ENCODE data around the gene TUBG1. TPM values are rescaled to one million over a fixed set of nuclear protein-coding genes. Genes with fewer than 3 reads are reported as not detected.
A peak's percentile ranks its signal among the peaks of the same experiment; 100 is the strongest.

The TUBG1 gene
- total RNA-seq, 1 experiment from 2014 or later: 139 TPM

DNA sequence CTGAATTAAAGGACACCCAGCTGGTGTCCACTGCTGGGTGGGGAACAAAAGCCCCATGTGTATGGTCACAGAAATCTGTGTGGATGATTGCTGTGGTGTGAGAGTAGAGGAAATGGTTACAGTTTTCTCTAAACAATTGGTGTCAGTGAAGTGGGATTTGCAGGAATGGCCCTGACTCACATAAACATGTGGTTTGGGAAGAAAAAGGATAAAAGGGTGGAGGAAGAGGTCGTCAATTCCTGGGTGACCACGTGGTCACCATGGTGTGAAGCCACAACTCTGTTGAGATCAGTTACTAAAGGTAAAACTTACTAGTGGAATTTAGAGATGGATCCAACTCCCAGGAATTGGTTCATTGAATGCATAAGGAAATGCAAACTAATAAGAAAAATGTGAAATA, 46.0 kb downstream of the TUBG1 start:
- ATAC-seq (no peak), DNase-seq (ENCODE audit: low read depth, low spot score) (no peak)
- H2AFZ ChIP-seq (ENCODE audit: low read depth, low read length, poor library complexity, severe bottlenecking): peak overlapping the region; percentile 46
- peak overlapping the region; percentile 36 for H3K4me2 ChIP-seq (ENCODE audit: low read length)
- H3K27ac ChIP-seq (ENCODE audit: low read depth, low read length): no peak overlapping the region
- no peak overlapping the region for H3K9ac ChIP-seq (ENCODE audit: low read length)
- RAD21 ChIA-PET (ENCODE audit: low non-redundant PET in 1 of 2, low total read pairs in 2 of 2, uncharacterized antibody in 2 of 2, unreplicated experiment in 2 of 2): no interaction called here
- no TSS peak for BruUV-seq (replicated peaks)
- H3K9me3 ChIP-seq (ENCODE audit: control insufficient read depth in 1 of 2, insufficient read depth in 1 of 2, low read depth in 1 of 2, low read length in 2 of 2): no peaks in the 10 kb centered on the region; a peak in 1 of 4 replicates
- no peak overlapping the region for H3K4me3 ChIP-seq (replicated peaks in 1 of 2; ENCODE audit: low read depth in 1 of 2, low read length in 2 of 2)
- TF ChIP-seq POLR2A (IDR thresholded peaks at IDR 0.05; ENCODE audit: borderline replicate concordance, extremely low read depth, insufficient read depth, insufficient read length): no peak
- TF ChIP-seq, protein P1, sequence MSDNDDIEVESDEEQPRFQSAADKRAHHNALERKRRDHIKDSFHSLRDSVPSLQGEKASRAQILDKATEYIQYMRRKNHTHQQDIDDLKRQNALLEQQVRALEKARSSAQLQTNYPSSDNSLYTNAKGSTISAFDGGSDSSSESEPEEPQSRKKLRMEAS (IDR thresholded peaks at IDR 0.05): peak; percentile 47; the same call in 1 of the 2 replicates
- no peaks in the 10 kb centered on the region for H3K36me3 ChIP-seq (ENCODE audit: control insufficient read depth in 1 of 2, insufficient read depth in 2 of 2, low read length in 2 of 2)
- intact Hi-C loops (cut with micrococcal nuclease): loop anchor here (5.0 kb wide), 1 partner anchor 33 kb away; no protein-coding TSS in a partner anchor
- POLR2A ChIA-PET: no interaction called here
- no peaks in the 10 kb centered on the region for H3K9me2 ChIP-seq (ENCODE audit: insufficient read depth)
- no peaks in the 10 kb centered on the region for H3K79me2 ChIP-seq (ENCODE audit: insufficient read depth, low read length)
- H4K20me1 ChIP-seq (ENCODE audit: insufficient read depth): no peaks in the 10 kb centered on the region
- H3K27me3 ChIP-seq (ENCODE audit: insufficient read depth, low read length): no peaks in the 10 kb centered on the region
- CTCF ChIA-PET: no interaction called here
- peaks cover 7 to 31% of the 10 kb centered on the region in 2 experiments for H3K4me1 ChIP-seq (ENCODE audit: control insufficient read depth in 1 of 2, insufficient read depth in 2 of 2, low read length in 2 of 2)

DNA sequence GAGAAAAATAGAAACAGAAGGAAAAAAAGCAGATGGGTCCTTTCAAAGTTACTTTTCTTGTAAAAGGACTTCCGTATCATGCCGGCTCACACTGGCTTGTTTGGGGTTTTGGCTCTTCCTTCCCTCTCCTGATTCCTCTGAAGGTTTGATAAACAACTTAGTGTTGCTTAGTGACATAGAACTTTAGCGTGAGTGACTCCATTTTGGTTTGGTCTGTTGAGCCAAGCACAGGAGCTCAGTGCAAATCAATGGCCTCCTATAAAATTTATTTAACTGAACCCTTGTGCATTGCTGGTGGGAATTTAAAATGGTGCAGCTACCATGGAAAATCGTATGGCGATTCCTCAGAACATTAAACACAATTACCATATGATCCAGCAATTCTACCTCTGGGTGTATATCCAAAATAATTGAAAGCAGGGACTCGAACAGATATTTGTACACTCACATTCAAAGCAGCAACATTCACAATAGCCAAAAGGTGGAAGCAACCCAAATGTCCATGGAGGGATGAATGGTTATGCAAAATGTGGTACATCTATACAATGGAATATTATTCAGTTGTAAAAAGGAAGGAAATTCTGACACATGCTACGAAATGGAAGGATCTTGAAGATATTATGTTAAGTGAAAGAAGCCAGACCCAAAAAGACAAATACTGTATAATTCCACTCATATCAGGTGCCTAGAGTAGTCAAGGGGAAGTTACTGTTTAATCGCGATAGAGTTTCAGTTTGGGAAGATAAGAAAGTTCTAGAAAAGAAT, 48.5 kb downstream of the TUBG1 start:
- Histone ChIP-seq H3K27me3 (ENCODE audit: insufficient read depth, low read length) (no peaks in the 10 kb centered on the region), H3K4me3 (replicated peaks in 1 of 2; ENCODE audit: low read depth in 1 of 2, low read length in 2 of 2) (no peak overlapping the region), H2AFZ (ENCODE audit: low read depth, low read length, poor library complexity, severe bottlenecking) (no peak overlapping the region), H3K4me1 (ENCODE audit: control insufficient read depth in 1 of 2, insufficient read depth in 2 of 2, low read length in 2 of 2) (peaks cover 20 to 43% of the 10 kb centered on the region in 2 experiments), H3K9ac (ENCODE audit: low read length) (no peak overlapping the region), H3K27ac (ENCODE audit: low read depth, low read length) (peak overlapping the region; percentile 92; the same call in 1 of the 2 replicates), H3K36me3 (ENCODE audit: control insufficient read depth in 1 of 2, insufficient read depth in 2 of 2, low read length in 2 of 2) (0 out of 4 replicates have a peak, but pooled peaks cover 0 to 3% of the 10 kb centered on the region in 2 experiments), H3K4me2 (ENCODE audit: low read length) (no peak overlapping the region), H4K20me1 (ENCODE audit: insufficient read depth) (no peaks in the 10 kb centered on the region), H3K79me2 (ENCODE audit: insufficient read depth, low read length) (no peaks in the 10 kb centered on the region), H3K9me3 (ENCODE audit: control insufficient read depth in 1 of 2, insufficient read depth in 1 of 2, low read depth in 1 of 2, low read length in 2 of 2) (no peaks in the 10 kb centered on the region; a peak in 1 of 4 replicates), H3K9me2 (ENCODE audit: insufficient read depth) (no peaks in the 10 kb centered on the region)
- ChIA-PET POLR2A (no interaction called here), RAD21 (ENCODE audit: low non-redundant PET in 1 of 2, low total read pairs in 2 of 2, uncharacterized antibody in 2 of 2, unreplicated experiment in 2 of 2) (no interaction called here), CTCF (no interaction called here)
- ATAC-seq: no peak
- BruUV-seq (replicated peaks): no TSS peak
- no peak for DNase-seq (ENCODE audit: low read depth, low spot score)
- TF ChIP-seq JUND (IDR thresholded peaks at IDR 0.05) (no peak), FOSL1 (IDR thresholded peaks at IDR 0.05; ENCODE audit: low read depth) (no peak), EZH2phosphoT487 (IDR thresholded peaks at IDR 0.05; ENCODE audit: borderline replicate concordance) (no peak), ZNF274 (IDR thresholded peaks at IDR 0.05; ENCODE audit: low read depth, low read length) (no peak), ZFX (IDR thresholded peaks at IDR 0.05) (no peak), CBX3 (IDR thresholded peaks at IDR 0.05; ENCODE audit: low read depth) (peak; percentile 21; the same call in 1 of the 2 replicates)
- TF ChIP-seq, protein P2, sequence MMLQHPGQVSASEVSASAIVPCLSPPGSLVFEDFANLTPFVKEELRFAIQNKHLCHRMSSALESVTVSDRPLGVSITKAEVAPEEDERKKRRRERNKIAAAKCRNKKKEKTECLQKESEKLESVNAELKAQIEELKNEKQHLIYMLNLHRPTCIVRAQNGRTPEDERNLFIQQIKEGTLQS (IDR thresholded peaks at IDR 0.05): no peak
- intact Hi-C loops (cut with micrococcal nuclease): loop anchor here (5.0 kb wide), 1 partner anchor 36 kb away; no protein-coding TSS in a partner anchor
